GM19099 (cell line): ENCODE measurements around the gene RPL3.

Experiments
- POLR2A ChIP-seq: IDR thresholded peaks from 3 replicates; pipeline ENCODE4 v1.6.1; 2011; ENCODE audit warnings: low read depth; ENCODE audit not compliant: insufficient read length; ENCODE audit errors: extremely low read depth

RPL3 gene

DNA sequence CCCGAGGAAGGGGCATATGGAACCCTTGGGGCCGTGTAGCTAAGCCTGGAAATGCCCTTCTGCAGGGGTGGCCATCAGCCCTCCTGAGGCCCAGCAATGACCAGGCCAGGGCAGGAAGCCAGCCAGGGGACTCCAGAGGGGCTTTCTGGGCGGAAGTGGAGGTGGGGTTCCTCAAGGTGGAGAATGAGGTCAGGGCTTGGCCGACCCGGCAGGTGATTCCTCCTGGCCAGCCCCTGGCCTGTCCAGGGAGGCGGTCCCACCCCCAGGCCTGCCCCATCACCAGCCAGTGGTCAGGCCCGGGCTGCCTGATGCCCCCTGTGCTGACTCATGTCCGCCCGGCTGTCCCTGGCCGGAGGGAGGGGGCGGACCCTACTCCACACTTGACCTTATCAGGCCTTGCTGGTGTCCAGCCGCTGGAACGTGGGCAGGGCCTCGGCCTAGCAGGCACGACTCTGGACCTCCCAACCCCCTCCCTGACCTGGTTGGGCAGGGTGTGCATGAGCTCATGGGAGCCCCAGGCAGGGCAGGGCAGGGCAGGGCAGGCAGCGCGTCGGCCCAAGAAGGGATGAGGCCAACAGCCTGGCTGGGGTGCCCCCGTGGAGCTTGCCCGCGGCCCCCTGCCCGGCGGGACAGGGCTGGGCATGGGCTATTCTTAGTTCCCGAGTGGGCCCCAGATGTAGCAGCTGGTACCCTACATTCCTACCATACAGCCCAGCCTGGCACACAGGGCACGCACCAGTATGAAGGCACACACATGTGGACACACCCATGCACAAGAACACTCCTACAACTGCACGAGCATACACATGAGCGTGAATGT, 35.9 kb downstream of the RPL3 start:
- TF ChIP-seq POLR2A, result no peak

DNA sequence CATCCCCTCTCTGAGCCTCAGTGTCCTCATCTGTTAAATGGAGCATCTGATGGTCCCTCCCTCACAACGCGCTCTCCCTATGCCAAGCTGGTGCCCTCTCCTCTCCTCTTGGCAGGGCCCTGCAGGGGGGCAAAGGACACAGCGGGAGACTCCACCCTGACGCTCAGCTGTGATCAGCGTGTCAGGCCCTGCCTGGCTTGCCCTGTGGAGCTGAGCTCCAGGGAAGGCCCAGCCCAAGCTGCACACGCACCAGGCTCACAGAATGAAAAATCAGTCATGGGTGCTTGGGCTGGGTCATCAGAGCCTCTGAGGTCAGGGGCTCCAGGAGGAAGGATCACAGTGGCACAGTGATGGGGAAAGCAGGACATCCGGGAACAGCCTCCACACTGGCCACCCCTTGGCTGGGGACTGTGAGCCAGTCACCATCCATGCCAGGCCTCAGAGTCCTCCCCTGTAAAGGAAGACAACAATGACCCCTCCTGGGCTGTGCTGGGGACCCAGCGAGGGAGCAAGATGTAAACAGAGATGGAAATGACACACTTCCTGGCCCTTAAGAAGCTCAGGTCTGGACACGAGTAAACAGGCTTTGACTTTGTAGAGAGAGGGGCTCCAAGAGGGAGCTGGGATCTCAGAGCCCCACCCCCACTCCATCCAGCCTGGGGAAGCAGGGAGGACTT, 36.6 kb downstream of the RPL3 start:
- no peak for TF ChIP-seq POLR2A

- TF ChIP-seq POLR2A, result no peak
Measured at GRCh38 chr22:39281126-39281525, 38.3 kb downstream of the RPL3 start.

- TF ChIP-seq POLR2A, result no peak
Measured at GRCh38 chr22:39280250-39280649, 39.2 kb downstream of the RPL3 start.

DNA sequence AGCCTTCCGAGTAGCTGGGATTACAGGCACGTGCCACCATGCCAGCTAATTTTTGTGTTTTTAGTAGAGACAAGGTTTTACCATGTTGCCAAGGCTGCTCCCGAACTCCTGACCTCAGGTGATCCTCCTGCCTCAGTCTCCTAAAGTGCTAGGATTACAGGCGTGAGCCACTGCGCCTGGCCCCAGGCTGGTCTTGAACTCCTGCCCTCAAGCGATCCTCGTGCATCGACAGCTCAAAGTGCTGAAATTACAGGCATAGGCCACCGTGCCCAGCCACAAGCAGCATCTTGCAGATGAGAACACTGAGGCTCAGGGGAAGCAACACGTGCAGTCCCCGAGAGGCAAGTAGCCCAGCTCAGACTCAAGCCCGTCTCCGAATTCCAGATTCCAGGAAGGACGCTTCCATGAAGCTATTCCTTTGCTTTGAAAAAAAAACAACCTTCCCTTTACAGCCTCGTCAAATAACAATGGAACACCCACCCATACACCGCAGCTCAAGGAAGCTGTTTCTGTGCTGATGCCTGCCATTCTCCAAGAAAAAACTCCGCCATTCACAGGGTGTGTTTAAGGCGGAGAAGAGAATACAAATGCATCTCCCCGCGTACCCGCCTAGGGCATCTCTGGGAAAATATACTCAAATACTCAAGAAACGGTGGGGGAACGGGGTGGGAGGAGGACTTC, 40.1 kb downstream of the RPL3 start:
- no peak for TF ChIP-seq POLR2A

DNA sequence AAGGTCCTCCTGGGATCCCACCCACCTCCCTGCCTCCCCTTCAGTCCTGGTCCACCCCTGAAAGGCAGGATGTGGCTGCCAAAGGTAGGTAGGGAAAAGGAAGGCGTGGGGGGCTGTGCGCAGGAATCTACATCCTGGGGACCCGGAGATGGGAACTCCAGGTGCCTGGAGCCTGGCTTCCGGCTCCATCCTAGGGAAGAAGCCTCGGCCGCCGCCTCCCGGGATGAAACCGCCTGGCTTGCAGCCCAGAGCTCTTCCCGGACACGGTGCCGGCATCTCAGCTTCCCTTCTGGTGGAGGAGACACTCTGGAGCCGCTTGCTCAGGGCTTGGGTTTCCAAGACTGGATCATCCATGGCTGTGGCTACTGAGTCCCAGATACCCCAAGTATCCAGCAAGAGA, 41.4 kb downstream of the RPL3 start:
- TF ChIP-seq POLR2A, result no peak

GRCh38 chr22:39277142-39277607, 42.2 kb downstream of the RPL3 start:
- TF ChIP-seq POLR2A, result no peak

- TF ChIP-seq POLR2A, result no peak
Measured at GRCh38 chr22:39276440-39277141, 42.8 kb downstream of the RPL3 start.

GRCh38 chr22:39275814-39276439, 43.5 kb downstream of the RPL3 start:
- TF ChIP-seq POLR2A, result no peak

- TF ChIP-seq POLR2A, result no peak
Measured at GRCh38 chr22:39273950-39274887, 45.2 kb downstream of the RPL3 start.

DNA sequence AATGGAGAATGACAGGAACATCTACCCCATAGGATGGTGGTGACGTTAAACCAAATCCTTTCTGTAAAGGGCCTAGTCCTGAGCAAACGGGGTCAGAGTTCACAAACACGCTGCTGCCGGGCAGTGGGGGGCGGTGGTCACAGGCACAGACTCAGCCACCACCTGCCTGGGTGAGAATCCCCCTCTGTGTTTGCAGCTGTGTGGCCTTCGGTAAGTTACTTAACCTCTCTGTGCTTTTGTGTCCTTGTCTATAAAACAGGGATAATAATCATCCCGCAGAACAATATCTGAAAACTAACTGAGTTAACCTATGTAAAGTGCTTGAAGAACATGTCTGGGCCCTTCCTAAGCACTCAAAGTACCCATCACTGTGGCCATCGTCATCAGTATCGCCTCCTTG, 48.6 kb downstream of the RPL3 start:
- TF ChIP-seq POLR2A, result no peak

- no peak for TF ChIP-seq POLR2A
Measured at GRCh38 chr22:39270280-39270679, 49.1 kb downstream of the RPL3 start.

DNA sequence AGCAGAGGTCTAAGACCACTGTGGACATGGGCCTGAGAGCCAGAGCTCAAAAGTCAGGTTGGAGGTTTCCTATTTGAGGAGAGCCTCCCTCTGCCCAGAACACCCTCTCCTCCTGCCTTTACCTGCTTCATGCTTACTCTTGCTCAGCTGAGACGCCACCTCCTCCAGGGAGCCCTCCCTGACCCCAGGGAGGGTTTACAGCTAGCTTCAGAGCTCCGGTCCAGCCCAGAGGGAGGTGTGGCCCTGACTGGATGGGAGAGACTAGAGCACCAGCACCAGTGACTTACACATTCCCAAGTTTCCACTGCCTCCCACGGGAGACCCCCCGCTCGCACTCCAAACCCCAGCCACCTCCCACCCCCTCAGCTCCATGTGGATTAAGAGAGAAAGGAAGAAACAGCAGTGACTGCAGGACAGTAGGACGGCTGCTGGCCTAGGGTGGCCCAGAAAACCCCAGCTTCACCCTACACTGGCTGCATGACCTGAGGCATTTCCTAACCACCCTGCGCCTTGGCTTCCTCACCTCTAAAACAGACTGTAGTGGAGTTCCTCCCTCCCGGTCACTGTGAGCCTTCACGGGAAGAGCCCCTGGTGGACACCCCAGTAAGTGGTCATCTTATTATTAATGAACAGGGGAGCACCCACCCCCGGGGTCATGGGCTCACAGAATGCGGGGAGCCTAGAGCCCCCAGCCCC, 50.2 kb downstream of the RPL3 start:
- no peak for TF ChIP-seq POLR2A
